HepG2 (cell line): ENCODE measurements around the gene SLC6A16. TPM values are rescaled to one million over a fixed set of nuclear protein-coding genes. Genes with fewer than 3 reads are reported as not detected.

Experiments used
- ATAC-seq: fragments of 200-7000 bp; cut with Tn5 transposase; 3 replicates; pipeline ENCODE4 v1.9.1; 2020; ENCODE audit warnings: mild to moderate bottlenecking, moderate library complexity
- BruUV-seq: library from RNA; stranded (reverse); fragments of 400-500 nt; replicated peaks from 2 replicates; lab custom pipeline; 2021; lab: Mats Ljungman, UMichigan
- CTCF ChIA-PET: fragments of 300-600 bp; formaldehyde crosslinking; extraction: SDS; loops from one replicate; lab custom pipeline; 2021; ENCODE audit warnings: low total read pairs, inconsistent platforms, low intra/inter-chr PET ratio; lab: Yijun Ruan, JAX
- POLR2A ChIA-PET: fragments of 350-600 bp; sonication (Branson Sonifier 250); formaldehyde crosslinking; loops from one replicate; lab custom pipeline; 2020; ENCODE audit warnings: antibody characterized with exemption, inconsistent platforms; lab: Yijun Ruan, JAX
- DNase-seq: peaks from one replicate; pipeline ENCODE4 v3.0.0-alpha.2; 2015; ENCODE audit warnings: low spot score
- FAIRE-seq: peaks from 3 replicates; lab custom pipeline; 2011; peaks lifted over from hg19 to GRCh38; lab: Jason Lieb, UNC
- H2AFZ ChIP-seq: one replicate; pipeline ENCODE4 v1.6.1; 2011; ENCODE audit warnings: low read length, inconsistent platforms
- H3K27ac ChIP-seq: fragments of 300-600 bp; 3 replicates; pipeline ENCODE4 v1.8.0; 2011; ENCODE audit warnings: mixed run types, mild to moderate bottlenecking, mixed read lengths, low read length, inconsistent platforms; ENCODE audit not compliant: insufficient read depth; ENCODE audit errors: extremely low read length
- H3K27me3 ChIP-seq, 2 experiments: fragments of 200-600 bp in 1 of 2; 2 replicates in 1 of 2; 3 replicates in 1 of 2; pipeline versions ENCODE4 v1.6.0 to v1.8.0; 2011; ENCODE audit warnings: low read length in 2 of 2, mild to moderate bottlenecking in 2 of 2, moderate library complexity in 2 of 2, inconsistent platforms in 1 of 2; ENCODE audit not compliant: insufficient read depth in 2 of 2, control insufficient read depth in 1 of 2
- H3K36me3 ChIP-seq, 2 experiments: fragments of 200-600 bp in 1 of 2; replicated peaks in 1 of 2; 2 replicates in 1 of 2; 3 replicates in 1 of 2; pipeline versions ENCODE4 v1.5.1 to v1.8.0; 2011; ENCODE audit warnings: low read length in 2 of 2, inconsistent platforms in 1 of 2; ENCODE audit not compliant: insufficient read depth in 2 of 2, control insufficient read depth in 1 of 2
- H3K4me1 ChIP-seq: 2 replicates; pipeline ENCODE4 v1.5.1; 2012; ENCODE audit warnings: low read length, inconsistent platforms; ENCODE audit not compliant: insufficient read depth
- H3K4me2 ChIP-seq: 2 replicates; pipeline ENCODE4 v1.6.0; 2011; ENCODE audit warnings: low read depth, low read length, inconsistent platforms
- H3K4me3 ChIP-seq, 3 experiments: fragments of 200-600 bp in 1 of 3; sonication (generic), shearing (Covaris generic) in 1 of 3; replicated peaks in 1 of 3; 2 replicates each; pipeline ENCODE4 v1.5.1; 2011 to 2016; ENCODE audit warnings: low read length in 3 of 3, inconsistent platforms in 2 of 3, low read depth in 2 of 3, mild to moderate bottlenecking in 2 of 3, control low read depth in 1 of 3, mixed read lengths in 1 of 3; ENCODE audit not compliant: insufficient read depth in 1 of 3
- H3K79me2 ChIP-seq: one replicate; pipeline ENCODE4 v1.6.1; 2011; ENCODE audit warnings: low read length, inconsistent platforms; ENCODE audit not compliant: insufficient read depth
- H3K9ac ChIP-seq: 2 replicates; pipeline ENCODE4 v1.6.0; 2011; ENCODE audit warnings: mild to moderate bottlenecking, low read depth, low read length, inconsistent platforms; ENCODE audit not compliant: insufficient read depth
- H3K9me3 ChIP-seq: 2 replicates; pipeline ENCODE4 v1.5.1; 2012; ENCODE audit warnings: mild to moderate bottlenecking, low read length
- H4K20me1 ChIP-seq: 2 replicates; pipeline ENCODE4 v1.6.0; 2011; ENCODE audit warnings: inconsistent platforms, mild to moderate bottlenecking, low read length, moderate library complexity; ENCODE audit not compliant: insufficient read depth
- ATF7 ChIP-seq, 2 experiments: fragments of 450-650 bp in 1 of 2; sonication (generic) in 1 of 2; formaldehyde crosslinking in 1 of 2; IDR thresholded peaks; 2 replicates each; pipeline versions ENCODE4 v1.4.0 to v1.6.1; 2016 to 2020; ENCODE audit warnings: antibody characterized with exemption in 1 of 2, mild to moderate bottlenecking in 1 of 2, missing genetic modification reagents in 1 of 2
- CENPT ChIP-seq: sonication (generic); formaldehyde crosslinking; IDR thresholded peaks from 2 replicates; pipeline ENCODE4 v1.8.0; 2022; ENCODE audit warnings: low read depth, mild to moderate bottlenecking, moderate library complexity, missing genetic modification reagents
- HCFC1 ChIP-seq: fragments of 150-350 bp; IDR thresholded peaks from 2 replicates; pipeline ENCODE4 v1.6.1; 2014; ENCODE audit warnings: low read depth, low read length
- HMG20B ChIP-seq: conservative IDR thresholded peaks from 2 replicates; pipeline ENCODE4 v1.6.1; 2016; ENCODE audit warnings: missing genetic modification reagents, missing compliant biosample characterization
- MTERF4 ChIP-seq: sonication (generic); formaldehyde crosslinking; IDR thresholded peaks from 2 replicates; pipeline ENCODE4 v1.8.0; 2023; ENCODE audit warnings: mild to moderate bottlenecking, missing genetic modification reagents
- MXD3 ChIP-seq: IDR thresholded peaks from 2 replicates; pipeline ENCODE4 v1.6.1; 2016; ENCODE audit warnings: mild to moderate bottlenecking, missing biosample characterization, missing genetic modification reagents
- NCOA1 ChIP-seq: sonication (generic); formaldehyde crosslinking; IDR thresholded peaks from 2 replicates; pipeline ENCODE4 v1.9.0; 2021; ENCODE audit warnings: missing genetic modification reagents
- SKIL ChIP-seq: sonication (generic); formaldehyde crosslinking; IDR thresholded peaks from 2 replicates; pipeline ENCODE4 v1.8.0; 2022; ENCODE audit warnings: missing genetic modification reagents, mild to moderate bottlenecking, moderate library complexity, borderline replicate concordance
- TEAD3 ChIP-seq: optimal IDR thresholded peaks from 2 replicates; pipeline ENCODE3; 2016; ENCODE audit warnings: borderline replicate concordance
- ZBTB42 ChIP-seq: sonication (generic); formaldehyde crosslinking; IDR thresholded peaks from 2 replicates; pipeline ENCODE4 v1.5.0; 2020; ENCODE audit warnings: mild to moderate bottlenecking, missing genetic modification reagents
- ZFP41 ChIP-seq: sonication (generic); formaldehyde crosslinking; IDR thresholded peaks from 2 replicates; pipeline ENCODE4 v1.4.0; 2020; ENCODE audit warnings: mild to moderate bottlenecking, missing genetic modification reagents, borderline replicate concordance
- ZNF460 ChIP-seq: sonication (generic); formaldehyde crosslinking; IDR thresholded peaks from 2 replicates; pipeline ENCODE4 v1.5.1; 2020; ENCODE audit warnings: missing genetic modification reagents, mild to moderate bottlenecking, borderline replicate concordance
- ZNF563 ChIP-seq: sonication (generic); formaldehyde crosslinking; IDR thresholded peaks from 2 replicates; pipeline ENCODE4 v1.8.0; 2022; ENCODE audit warnings: mild to moderate bottlenecking, moderate library complexity, missing genetic modification reagents
- ZNF776 ChIP-seq: sonication (generic); formaldehyde crosslinking; IDR thresholded peaks from 2 replicates; pipeline ENCODE4 v1.4.0; 2020; ENCODE audit warnings: mild to moderate bottlenecking, missing genetic modification reagents
- WGBS: methylation state at CpG from one replicate; pipeline ENCODE4 v1.1.6; 2017; ENCODE audit warnings: low lambda C conversion rate; 5-methylcytosine and 5-hydroxymethylcytosine counted together
- in situ Hi-C: cut with HindIII; loops from 2 replicates; pipeline ENCODE4 v1.10.0; 2017; ENCODE audit warnings: low pct_unique_long_range_greater_than_20kb; ENCODE audit not compliant: extremely low pct_ligation_motif_present
- intact Hi-C: fragments of 100-400 bp; cut with micrococcal nuclease; formaldehyde crosslinking; loops from one replicate; pipeline ENCODE4 v1.10.0; 2022; ENCODE audit not compliant: unreplicated experiment
- polyA plus RNA-seq, 8 experiments: library from polyadenylated mRNA; depleted of rRNA in 3 of 8; stranded (reverse) in 7 of 8; unstranded in 1 of 8; fragments of >200 nt; fragmentation: Illumina TruSeq in 4 of 8; extraction: Trizol in 4 of 8; gene quantifications; 2 replicates each; pipeline versions ENCODE4 v1.2.1 to v1.2.3, GENCODE V29; 2011 to 2016; ENCODE audit warnings: low read depth in 4 of 8, missing spikeins in 1 of 8, mixed read lengths in 1 of 8; ENCODE audit not compliant: insufficient read depth in 1 of 8
- total RNA-seq, 5 experiments: library from RNA; depleted of rRNA; stranded (reverse); fragments of >200 nt; fragmentation: Illumina TruSeq; extraction: Trizol; gene quantifications; 2 replicates each; pipeline ENCODE4 v1.2.3, GENCODE V29; 2016; ENCODE audit warnings: low read depth in 1 of 5
- TF ChIP-seq, protein P1 (sequence below): fragments of 450-650 bp; IDR thresholded peaks from 2 replicates; pipeline ENCODE4 v1.6.1; 2016
- TF ChIP-seq, protein P2 (sequence below): sonication (generic); formaldehyde crosslinking; IDR thresholded peaks from 2 replicates; pipeline ENCODE4 v1.8.1; 2022; ENCODE audit warnings: low read depth, mild to moderate bottlenecking, missing genetic modification reagents

SLC6A16 gene
- total and polyA plus RNA-seq, 2 of the 13 experiments (the other 11 are each of a cell fraction or from before 2014, with no cell fraction given): 0.07 to 0.18 TPM

GRCh38 chr19:49282184-49282583 is 42.8 kb downstream of the SLC6A16 start (continued):
- TF ChIP-seq, protein P1, sequence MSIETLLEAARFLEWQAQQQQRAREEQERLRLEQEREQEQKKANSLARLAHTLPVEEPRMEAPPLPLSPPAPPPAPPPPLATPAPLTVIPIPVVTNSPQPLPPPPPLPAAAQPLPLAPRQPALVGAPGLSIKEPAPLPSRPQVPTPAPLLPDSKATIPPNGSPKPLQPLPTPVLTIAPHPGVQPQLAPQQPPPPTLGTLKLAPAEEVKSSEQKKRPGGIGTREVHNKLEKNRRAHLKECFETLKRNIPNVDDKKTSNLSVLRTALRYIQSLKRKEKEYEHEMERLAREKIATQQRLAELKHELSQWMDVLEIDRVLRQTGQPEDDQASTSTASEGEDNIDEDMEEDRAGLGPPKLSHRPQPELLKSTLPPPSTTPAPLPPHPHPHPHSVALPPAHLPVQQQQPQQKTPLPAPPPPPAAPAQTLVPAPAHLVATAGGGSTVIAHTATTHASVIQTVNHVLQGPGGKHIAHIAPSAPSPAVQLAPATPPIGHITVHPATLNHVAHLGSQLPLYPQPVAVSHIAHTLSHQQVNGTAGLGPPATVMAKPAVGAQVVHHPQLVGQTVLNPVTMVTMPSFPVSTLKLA: 0 out of 2 replicates have a peak, but pooled peaks have one; percentile 24
- TF ChIP-seq ATF7 (IDR thresholded peaks at IDR 0.05): no peak
- no peak for TF ChIP-seq ATF7 (CRISPR knock-in tag; IDR thresholded peaks at IDR 0.05)

- Histone ChIP-seq H2AFZ (no peak overlapping the region), H3K27me3 (no peaks in the 10 kb centered on the region), H3K79me2 (no peaks in the 10 kb centered on the region), H3K9ac (no peak overlapping the region), H3K4me1 (no peaks in the 10 kb centered on the region), H3K4me2 (no peak overlapping the region), H3K27ac (no peak overlapping the region), H3K36me3 (no peaks in the 10 kb centered on the region), H4K20me1 (no peaks in the 10 kb centered on the region), H3K4me3 (no peak overlapping the region), H3K9me3 (peaks cover 9% of the 10 kb centered on the region)
- DNase-seq (no peak), FAIRE-seq (no peak), ATAC-seq (no peak)
- in situ Hi-C loops (no loop called here), intact Hi-C loops (no loop called here)
- 24% methylated on average over 4 of the region's 4 CpGs for WGBS
- BruUV-seq: no TSS peak
- ChIA-PET CTCF (no interaction called here), POLR2A (no interaction called here)
- TF ChIP-seq ZBTB42: no peak
- TF ChIP-seq ZNF460 (CRISPR knock-in tag): no peak
- TF ChIP-seq, protein P2, sequence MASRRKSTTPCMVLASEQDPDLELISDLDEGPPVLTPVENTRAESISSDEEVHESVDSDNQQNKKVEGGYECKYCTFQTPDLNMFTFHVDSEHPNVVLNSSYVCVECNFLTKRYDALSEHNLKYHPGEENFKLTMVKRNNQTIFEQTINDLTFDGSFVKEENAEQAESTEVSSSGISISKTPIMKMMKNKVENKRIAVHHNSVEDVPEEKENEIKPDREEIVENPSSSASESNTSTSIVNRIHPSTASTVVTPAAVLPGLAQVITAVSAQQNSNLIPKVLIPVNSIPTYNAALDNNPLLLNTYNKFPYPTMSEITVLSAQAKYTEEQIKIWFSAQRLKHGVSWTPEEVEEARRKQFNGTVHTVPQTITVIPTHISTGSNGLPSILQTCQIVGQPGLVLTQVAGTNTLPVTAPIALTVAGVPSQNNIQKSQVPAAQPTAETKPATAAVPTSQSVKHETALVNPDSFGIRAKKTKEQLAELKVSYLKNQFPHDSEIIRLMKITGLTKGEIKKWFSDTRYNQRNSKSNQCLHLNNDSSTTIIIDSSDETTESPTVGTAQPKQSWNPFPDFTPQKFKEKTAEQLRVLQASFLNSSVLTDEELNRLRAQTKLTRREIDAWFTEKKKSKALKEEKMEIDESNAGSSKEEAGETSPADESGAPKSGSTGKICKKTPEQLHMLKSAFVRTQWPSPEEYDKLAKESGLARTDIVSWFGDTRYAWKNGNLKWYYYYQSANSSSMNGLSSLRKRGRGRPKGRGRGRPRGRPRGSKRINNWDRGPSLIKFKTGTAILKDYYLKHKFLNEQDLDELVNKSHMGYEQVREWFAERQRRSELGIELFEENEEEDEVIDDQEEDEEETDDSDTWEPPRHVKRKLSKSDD (CRISPR knock-in tag): no peak
- no peak for TF ChIP-seq HCFC1
- no peak for TF ChIP-seq HMG20B
- TF ChIP-seq ZFP41 (CRISPR knock-in tag): no peak
- TF ChIP-seq ZNF563 (CRISPR knock-in tag): no peak
- no peak for TF ChIP-seq MXD3 (CRISPR knock-in tag)
- TF ChIP-seq TEAD3 (CRISPR knock-in tag): no peak
- no peak for TF ChIP-seq ZNF776
- no peak for TF ChIP-seq MTERF4 (CRISPR knock-in tag)
- TF ChIP-seq SKIL (CRISPR knock-in tag): no peak
- no peak for TF ChIP-seq CENPT (CRISPR knock-in tag)
- no peak for TF ChIP-seq NCOA1
These were observed 52.8 kb downstream of the SLC6A16 start for GRCh38 chr19:49272204-49272603.
